Measurements from ENCODE around the gene CCL25. TPM values are rescaled to one million over a fixed set of nuclear protein-coding genes. Genes with fewer than 3 reads are reported as not detected.
A peak's percentile ranks its signal among the peaks of the same experiment; 100 is the strongest.

The CCL25 gene
- total and polyA plus RNA-seq, 11 donors = not detected

DNA sequence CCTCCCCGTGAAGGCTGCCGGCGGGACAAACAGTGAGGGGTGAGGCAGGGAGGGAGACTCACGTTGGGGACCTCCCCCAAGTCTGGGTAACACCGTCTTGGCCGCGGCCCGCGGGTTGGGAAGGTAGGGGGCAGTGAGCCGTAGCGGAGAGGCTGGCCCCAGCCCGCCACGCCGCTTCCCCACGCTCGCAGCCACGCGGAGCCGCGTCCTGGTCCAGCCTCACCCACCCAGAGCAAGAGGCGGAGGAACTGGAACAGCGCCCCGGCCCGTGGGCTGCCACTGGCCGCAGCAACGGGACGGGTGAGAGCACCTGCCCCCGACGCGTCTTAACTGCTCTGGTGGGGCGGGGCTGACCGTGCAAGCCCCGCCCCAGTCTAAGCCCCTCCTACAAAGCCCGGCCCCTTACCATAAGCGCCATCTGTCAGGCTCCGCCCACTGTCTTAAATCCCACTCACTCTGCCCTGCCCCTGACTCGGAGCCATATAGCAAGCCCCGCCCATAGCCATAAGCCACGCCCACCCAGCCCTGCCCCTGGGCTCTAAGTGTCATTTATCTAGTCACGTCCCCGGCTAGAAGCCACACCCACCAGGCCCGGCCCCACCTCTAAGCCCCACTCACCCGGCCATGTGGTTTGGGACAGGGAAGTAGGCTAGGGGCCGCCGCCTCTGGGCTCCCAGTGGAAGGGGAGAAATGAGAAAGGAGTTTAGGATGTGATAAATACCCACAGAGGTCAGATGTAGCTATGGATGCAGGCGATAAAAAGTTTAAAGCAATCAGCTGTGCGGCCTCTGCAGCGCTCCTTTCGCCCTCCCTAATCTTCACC, 2.1 kb upstream of the CCL25 start:
- DNase-seq (peak; percentile 62 to 92 (median 82)), ATAC-seq (peak; percentile 81 to 95 (median 93))
- Histone ChIP-seq H3K4me1 (peaks cover 0 to 14% (median 2%) of the 10 kb centered on the region in 12 donors), H3K36me3 (no peaks in the 10 kb centered on the region), H3K9me3 (no peaks in the 10 kb centered on the region), H3K27ac (no peak overlapping the region), H3K27me3 (peaks cover 0 to 18% (median 9%) of the 10 kb centered on the region in 9 donors), H3K4me3 (peak overlapping the region in 10 of 12 donors; percentile 11 to 53 (median 30))
- intact Hi-C loops (cut with DNase I) = no loop called here
- 7 to 10% (median 8%) methylated on average over 30 to 49 of the region's 49 CpGs for WGBS, 4 donors
- TF ChIP-seq, protein P1, sequence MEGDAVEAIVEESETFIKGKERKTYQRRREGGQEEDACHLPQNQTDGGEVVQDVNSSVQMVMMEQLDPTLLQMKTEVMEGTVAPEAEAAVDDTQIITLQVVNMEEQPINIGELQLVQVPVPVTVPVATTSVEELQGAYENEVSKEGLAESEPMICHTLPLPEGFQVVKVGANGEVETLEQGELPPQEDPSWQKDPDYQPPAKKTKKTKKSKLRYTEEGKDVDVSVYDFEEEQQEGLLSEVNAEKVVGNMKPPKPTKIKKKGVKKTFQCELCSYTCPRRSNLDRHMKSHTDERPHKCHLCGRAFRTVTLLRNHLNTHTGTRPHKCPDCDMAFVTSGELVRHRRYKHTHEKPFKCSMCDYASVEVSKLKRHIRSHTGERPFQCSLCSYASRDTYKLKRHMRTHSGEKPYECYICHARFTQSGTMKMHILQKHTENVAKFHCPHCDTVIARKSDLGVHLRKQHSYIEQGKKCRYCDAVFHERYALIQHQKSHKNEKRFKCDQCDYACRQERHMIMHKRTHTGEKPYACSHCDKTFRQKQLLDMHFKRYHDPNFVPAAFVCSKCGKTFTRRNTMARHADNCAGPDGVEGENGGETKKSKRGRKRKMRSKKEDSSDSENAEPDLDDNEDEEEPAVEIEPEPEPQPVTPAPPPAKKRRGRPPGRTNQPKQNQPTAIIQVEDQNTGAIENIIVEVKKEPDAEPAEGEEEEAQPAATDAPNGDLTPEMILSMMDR (IDR thresholded peaks at IDR 0.05) = no peak
- TF ChIP-seq POLR2A (IDR thresholded peaks at IDR 0.05) = no peak

DNA sequence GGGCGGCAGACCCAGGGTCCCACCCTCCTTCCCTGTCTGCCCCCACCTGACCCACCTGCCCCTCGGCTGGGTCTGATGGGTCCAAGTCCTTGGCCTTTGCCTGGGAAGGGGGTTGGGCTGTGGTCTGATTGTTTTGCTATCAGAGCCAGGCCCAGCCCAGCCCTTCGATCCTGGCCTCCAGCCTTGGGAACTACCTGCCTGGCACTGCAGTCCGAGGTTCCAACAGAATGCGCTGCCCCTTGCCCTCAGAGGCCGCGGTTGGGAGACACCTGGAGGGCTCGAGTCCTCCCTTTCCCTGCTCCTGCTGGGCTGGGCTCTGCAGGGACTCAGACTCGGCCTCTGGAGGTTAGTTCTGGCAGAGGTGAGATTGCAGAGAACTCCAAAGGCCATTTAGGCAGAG, 1.6 kb downstream of the CCL25 start:
- Histone ChIP-seq H3K4me3 (no peak overlapping the region), H3K4me1 (peaks cover 0 to 14% (median 2%) of the 10 kb centered on the region in 12 donors), H3K36me3 (no peaks in the 10 kb centered on the region), H3K9me3 (no peaks in the 10 kb centered on the region), H3K27me3 (peaks cover 0 to 17% (median 9%) of the 10 kb centered on the region in 9 donors), H3K27ac (no peak overlapping the region)
- ATAC-seq = no peak
- DNase-seq = peak in 1 of 5 donors; percentile 22
- intact Hi-C loops (cut with DNase I) = no loop called here
- WGBS, 4 donors = 45 to 63% (median 55%) methylated on average over 8 to 9 of the region's 9 CpGs
- TF ChIP-seq POLR2A (IDR thresholded peaks at IDR 0.05) = no peak
- TF ChIP-seq, protein P1 (IDR thresholded peaks at IDR 0.05) = no peak

DNA sequence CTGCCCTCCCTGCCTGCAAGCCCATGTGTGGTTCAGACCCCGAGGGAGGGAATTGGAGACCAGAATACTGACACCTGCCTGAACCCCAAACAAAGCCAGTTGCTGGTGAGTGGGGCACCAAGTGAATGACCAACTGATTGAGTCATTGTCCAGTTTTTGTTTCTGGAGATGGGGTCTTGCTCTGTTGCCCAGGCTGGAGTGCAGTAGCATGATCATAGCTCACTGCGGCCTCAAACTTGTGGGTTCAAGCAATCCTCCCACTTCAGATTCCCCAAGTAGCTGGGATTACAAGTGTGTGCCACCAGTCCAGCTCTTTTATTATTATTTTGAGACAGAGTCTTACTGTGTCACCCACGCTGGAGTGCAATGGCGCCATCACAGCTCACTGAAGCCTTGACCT, 4.0 kb downstream of the CCL25 start:
- ATAC-seq (no peak), DNase-seq (peak in 1 of 5 donors; percentile 4)
- H3K9me3 ChIP-seq = no peaks in the 10 kb centered on the region
- H3K36me3 ChIP-seq = no peaks in the 10 kb centered on the region
- H3K4me3 ChIP-seq = no peak overlapping the region
- intact Hi-C loops (cut with DNase I) = no loop called here
- no peak for TF ChIP-seq POLR2A (IDR thresholded peaks at IDR 0.05)
- TF ChIP-seq, protein P1 (IDR thresholded peaks at IDR 0.05) = no peak
- H3K27ac ChIP-seq = no peak overlapping the region
- 87 to 92% (median 91%) methylated on average over 3 to 4 of the region's 4 CpGs for WGBS, 4 donors
- H3K4me1 ChIP-seq = peaks cover 0 to 5% (median 0%) of the 10 kb centered on the region in 12 donors
- no peaks in the 10 kb centered on the region for H3K27me3 ChIP-seq

DNA sequence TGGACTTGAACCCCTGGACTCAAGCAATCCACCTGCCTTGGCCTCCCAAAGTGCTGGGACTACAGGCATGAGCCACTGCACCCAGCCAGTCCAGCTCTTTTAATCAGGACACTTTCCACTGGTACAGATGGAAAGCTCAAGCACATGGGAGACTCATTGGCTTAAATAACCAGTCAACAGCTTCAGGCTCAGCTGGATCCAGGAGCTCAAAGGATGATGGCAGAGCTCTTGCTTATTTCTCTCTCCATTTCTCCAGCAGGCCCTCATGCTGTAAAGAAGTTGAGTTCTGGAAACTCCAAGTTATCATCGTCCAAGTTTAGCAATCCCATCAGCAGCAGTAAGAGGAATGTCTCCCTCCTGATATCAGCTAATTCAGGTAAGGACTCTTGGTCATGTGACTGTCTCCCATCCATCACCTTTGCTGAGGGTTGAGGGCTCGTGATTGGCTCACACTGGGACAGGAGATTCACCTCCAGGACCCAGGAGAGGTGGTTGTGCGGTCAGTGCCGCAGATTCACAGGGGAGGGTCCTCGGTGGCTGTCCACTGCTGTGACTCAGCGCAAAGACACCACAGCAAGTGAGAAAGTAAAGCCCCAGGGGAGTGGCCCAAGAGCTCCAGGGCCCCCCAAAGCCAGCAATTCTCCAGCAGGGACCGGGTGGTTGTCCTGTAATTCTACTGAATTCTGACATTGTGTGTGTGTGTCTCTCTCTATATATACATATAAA, 5.1 kb downstream of the CCL25 start:
- H3K4me1 ChIP-seq = no peaks in the 10 kb centered on the region
- 64 to 74% (median 72%) methylated on average over 7 of the region's 7 CpGs for WGBS, 4 donors
- peak in 1 of 5 donors; percentile 6 for DNase-seq
- H3K36me3 ChIP-seq = no peaks in the 10 kb centered on the region
- no peak overlapping the region for H3K27ac ChIP-seq
- no peaks in the 10 kb centered on the region for H3K9me3 ChIP-seq
- ATAC-seq = no peak
- intact Hi-C loops (cut with DNase I) = no loop called here
- H3K27me3 ChIP-seq = no peaks in the 10 kb centered on the region
- H3K4me3 ChIP-seq = no peak overlapping the region
- TF ChIP-seq, protein P1 (IDR thresholded peaks at IDR 0.05) = no peak
- no peak for TF ChIP-seq POLR2A (IDR thresholded peaks at IDR 0.05)
